ENCODE measurements around the gene CADPS.
"Not testable (repeated sequence)": the region's sequence is repeated elsewhere in the genome, so short reads cannot be mapped to it uniquely, and the experiment has no call there.

CADPS gene

DNA sequence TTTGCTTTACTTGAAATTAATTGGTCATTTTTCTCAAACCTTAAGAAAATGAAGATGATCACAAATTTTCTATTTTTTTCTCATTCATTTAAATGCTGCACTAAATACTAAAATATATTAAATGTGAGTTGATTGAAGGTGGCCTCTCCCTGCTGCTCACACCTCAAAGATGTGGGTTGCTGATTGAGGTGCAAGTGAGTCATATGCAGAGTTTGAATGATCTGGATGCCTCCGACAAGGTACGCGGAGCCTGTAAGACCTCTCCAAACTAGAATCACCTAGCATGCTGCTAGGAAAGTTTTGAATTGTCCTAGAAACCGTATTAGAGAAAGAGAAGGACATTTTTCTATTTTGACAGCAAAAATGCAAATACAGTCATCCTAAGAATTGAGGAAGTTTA, 290.6 kb downstream of the CADPS start:
- no peak for DNase-seq

DNA sequence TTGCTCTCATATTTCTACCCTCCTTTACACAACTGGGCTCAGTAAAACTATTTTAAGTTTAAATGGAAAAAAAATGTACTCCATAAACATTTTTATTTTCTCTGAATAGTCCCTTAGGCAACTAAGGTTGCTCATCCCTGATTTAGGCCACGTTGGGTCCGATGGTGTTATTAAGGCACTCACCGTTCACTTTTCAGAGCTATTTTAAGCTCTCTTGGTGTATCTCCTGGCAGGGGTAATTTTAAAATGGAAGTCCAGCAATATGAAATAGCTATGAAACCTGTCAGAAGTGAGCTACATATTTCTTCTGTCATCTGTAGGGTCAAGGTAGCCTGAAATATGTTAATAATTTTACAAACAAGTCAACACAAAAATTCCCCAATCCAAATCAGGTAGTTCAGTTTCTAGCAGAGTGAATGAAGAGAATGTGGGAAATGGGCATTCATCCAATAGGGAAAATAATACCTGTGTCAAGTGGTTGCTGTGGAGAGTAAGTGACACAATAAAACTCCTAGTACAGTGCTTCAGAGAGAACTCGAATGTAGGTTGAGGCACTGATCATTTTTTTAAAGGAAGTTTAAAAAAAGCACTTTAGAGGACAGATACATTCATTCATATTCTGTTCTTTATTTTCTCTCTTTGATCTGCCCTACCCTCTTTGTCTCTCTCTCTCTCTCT, 292.6 kb downstream of the CADPS start:
- no peak for DNase-seq

DNA sequence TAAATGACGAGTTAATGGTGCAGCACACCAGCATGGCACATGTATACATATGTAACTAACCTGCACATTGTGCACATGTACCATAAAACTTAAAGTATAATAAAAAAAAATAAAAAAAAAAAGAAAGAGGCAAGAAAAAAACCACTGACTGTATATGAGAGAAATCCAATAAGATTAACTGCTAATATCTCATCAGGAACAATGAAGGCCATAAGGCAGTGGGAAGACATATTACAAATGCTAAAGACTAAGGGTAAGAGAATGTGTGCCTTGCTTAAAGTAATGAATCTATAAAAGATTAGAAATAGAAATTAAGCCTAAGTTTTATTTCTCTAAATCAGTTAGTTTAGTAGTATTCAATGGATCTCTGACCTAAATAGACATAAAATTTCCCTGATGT, 294.7 kb downstream of the CADPS start:
- DNase-seq = not testable (repeated sequence)

DNA sequence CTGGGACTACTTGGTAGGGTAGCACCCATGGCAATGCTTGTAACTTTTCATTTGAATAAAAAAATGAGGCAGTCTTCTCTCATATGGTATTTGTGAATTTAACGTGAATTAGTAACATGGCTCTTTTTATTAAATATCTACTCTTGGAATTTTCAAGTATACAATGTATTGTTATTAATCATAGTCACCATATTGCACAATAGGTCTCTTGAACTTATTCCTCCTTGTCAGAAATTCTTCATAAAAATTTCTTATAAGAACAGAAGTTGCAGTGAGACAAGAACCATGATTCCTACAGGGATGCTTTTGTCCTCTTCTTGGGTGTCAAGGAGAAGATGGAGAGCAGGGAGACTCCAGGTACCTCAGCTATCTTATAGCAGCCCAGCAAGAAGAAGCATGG, 298.1 kb downstream of the CADPS start:
- DNase-seq = no peak

DNA sequence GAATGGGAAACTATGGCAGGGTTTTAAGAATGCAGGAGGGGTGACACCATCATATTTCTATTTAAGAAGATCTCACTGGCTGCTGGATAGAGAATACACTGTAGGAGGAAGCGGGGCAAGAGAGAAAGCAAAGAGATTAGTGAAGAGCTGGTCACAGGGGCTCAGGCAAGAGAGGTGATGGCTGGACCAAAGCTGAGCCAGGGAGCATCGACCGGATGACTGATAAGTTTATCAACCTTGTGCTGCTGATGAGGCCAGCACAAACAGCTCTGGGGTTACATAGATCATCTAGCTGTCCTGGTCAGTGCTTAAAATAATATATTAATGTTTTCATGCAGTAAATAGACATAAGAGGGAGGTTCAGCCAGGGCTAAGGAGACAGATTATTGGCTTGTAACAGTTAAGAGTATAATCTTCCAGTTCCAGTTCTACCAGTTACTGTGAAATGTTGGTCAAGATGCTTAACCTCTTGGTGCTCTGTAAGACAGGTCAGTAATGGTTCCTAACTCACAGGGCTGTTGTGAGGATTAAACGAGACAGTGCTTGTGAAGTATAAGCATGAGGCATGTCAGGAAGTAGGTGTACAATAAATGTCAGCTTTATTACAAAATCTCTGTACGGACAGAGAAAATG, 300.8 kb downstream of the CADPS start:
- DNase-seq = no peak

DNA sequence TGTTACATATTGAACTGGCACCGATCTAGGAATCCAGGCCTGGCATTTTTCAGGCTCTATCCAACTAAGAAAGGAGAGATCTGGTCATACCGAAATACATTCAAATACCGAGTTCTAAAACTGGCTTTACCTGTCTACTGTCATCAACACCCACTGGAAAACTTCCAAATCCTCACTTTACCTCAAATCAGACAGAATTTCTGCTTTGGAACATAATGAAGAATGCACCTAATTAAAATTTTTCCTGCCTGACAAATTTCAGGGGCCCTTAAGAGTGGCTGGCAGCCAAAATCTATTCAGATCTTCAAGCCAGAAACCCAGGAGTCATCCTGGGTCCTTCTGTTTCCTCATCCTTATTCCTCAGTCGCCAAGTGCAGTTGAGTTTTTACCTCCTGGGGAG, 303.3 kb downstream of the CADPS start:
- no peak for DNase-seq

DNA sequence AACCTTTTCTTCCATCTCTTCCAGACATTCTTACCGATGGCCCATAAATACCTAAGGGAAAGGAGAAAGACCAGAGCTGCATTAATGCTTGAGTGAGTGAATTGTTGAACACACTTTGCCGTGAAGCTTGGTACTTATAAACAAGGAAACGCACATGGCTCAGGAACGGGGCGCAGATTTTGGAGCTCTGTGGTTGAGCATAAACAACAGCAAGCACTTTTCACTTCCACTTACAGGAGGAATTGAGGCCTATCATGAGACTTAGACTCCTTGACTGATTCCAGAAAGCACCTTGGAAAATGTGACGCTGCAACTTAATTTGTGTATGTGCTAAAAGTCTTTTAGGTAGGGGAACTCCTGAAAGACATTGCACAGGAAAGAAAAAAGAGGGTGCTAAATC, 304.3 kb downstream of the CADPS start:
- DNase-seq = no peak

DNA sequence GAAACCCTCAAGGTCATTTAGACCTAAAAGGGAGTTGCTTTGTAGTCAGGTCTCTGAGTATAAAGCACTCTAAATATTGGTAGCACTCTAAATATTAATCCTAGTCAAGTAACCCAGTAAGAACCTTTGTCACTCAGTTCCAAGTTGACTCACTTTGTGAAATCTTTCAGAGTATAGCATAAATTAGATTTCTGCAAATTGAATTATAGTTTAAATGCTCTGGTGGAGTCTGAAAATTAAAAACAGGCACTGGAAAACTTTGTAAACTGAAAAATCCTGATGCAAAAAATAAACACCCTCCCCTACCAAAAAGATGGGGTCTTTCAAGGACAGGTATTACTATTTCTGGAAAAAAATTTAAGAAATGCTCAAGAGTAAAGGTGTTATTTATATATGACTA, 305.6 kb downstream of the CADPS start:
- DNase-seq = no peak

DNA sequence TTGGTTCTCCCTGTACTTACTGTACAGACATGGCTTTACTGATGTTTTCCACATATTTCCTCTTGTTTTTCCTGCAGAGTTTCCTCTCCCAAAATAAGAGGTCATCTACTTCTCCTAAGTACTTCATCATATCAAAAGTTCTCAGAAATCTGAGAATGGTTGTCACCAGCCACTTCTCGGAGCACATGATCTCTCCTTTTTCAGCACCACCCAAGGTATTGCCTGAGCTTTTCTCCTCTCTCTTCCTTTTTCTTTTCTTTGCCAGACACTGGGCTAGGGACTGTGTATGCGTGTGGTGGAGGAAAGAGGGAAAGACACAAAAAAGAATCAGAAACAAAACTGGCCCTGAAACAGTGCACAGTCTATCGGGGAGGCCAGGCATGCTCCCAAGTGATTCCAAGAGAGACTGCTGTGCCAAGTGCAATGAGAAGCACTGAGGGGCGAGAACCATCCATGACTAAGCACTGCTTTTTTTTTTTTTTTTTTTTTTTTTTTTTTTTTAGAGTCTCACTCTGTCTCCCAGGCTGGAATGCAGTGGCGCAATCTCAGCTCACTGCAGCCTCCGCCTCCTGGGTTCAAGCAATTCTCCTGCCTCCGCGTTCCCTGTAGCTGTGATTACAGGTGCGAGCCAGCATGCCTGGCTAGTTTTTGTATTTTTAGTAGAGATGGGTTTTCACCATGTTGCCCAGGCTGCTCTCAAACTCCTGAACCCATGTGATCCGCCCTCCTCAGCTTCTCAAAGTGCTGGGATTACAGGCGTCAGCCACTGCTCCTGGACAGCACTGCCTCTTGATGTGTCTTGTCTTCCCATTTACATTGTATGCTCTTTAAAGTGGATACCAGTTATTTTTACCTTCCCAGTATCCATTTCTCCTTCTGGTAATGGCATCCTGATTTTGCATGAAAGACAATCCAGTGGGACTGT, 307.9 kb downstream of the CADPS start:
- DNase-seq = no peak

DNA sequence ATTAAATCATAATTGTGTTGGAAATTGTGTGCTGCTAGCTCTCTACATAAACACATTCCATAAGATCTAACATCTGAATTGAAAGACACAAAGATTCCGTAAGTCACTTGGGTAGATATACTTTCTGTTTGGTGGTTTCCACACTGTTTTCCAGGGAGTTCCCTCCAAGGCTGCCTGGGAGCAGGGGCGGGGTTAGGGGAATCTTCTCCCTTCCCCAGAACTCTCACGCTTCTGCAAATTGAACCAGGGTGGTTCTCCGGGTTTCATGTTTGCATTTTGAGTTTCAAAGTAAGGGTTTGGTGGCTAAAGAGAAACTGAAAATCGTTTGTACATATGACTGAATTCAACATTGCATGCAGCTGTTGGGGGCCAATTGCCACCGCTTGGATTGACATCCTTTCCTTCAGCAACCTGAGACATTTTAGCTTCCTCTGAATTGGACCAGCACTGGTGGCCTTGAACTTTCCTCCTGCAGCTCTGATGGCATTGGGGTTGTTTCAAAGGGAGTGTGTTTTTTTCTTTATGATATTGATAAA, 309.1 kb downstream of the CADPS start:
- no peak for DNase-seq

DNA sequence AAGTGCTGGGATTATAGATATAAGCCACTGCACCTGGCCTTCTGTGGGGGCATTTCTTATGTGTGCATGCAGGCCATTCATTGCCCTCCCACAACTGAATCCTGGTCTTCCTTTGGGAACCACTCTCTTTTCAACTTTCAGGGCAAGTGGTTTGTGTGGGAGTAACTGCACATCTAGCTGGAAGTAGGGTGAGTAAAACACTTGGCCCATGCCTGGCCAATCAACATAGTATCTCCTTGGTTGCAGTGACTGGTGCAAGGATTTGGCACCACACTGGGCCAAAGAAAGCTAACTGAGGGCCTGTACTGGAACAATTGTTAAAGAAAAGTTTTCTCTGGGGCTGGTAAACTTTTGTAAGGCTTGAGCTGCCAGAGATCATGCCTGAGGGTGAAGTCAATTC, 312.6 kb downstream of the CADPS start:
- DNase-seq = no peak

DNA sequence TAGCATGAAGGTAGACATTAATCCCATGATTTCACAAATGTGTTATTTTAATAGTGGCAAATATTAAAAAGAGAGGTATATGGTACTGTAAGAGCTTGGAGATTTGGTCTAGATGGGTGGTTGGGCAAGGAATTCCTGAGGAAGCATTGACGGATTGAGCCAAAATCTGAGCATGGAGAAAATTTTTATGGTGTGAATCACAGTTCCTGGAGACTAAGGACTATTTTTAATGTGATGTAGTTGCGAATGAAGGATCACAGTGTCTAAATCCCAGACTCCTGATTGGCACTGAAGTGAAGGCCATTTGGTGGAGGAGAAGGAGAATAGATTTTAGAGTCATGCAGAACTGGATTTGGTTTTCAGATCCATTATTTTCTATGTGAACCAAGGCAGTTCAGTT, 313.2 kb downstream of the CADPS start:
- no peak for DNase-seq

DNA sequence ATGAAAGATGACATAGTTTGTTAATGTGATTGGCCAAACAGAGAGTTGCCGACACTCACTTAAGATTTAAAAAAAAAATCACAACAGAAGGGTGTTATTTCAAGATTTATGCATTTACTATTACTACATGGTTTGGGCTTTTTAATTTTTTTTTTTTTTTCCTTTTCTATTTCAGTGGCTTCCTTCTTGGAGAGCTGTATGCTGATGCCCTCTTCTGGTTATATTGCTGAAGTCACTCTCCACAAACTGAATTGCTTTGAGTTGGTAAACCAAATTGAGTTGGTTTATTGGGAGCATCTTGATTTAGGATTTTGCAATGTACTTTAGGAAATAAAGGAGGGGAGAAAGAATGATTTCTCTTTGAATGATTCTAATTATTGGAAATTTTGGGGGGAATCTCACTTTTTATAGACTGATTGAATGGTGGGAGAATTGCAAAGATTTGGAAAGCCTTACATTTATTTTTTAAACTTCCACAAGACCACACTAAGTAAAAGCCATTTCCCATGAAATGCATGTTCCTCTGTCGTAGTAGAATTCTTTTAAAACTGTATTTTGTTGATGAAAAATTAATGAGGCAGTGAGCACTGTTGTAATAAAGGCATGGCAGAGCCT, 315.3 kb downstream of the CADPS start:
- no peak for DNase-seq

DNA sequence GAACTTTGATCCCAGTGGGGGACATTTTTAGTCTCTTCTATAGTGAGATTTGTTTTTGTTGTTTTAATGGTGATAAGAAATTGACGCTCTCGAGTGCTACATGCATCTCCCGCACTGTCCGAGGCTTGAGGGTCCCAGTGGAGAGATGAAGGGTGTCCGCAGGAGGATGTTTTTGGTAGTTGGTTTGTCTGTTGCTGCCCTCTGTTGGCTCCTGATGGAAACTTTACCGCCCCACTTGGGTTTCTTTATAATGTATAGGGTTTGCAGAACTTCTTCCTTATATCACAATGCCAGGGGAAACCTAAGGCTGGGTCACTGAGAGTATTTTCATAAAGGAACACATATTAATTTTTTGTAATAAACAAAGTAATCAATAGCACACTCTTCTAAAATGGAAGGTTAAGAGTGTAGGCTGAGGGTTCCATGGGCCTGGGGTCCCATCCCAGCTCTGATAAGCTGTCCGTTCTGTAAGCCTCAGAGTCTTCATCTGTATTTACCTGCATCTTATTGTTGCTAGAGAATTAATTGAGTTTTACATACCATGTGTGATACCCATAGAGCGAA, 316.6 kb downstream of the CADPS start:
- DNase-seq = no peak

DNA sequence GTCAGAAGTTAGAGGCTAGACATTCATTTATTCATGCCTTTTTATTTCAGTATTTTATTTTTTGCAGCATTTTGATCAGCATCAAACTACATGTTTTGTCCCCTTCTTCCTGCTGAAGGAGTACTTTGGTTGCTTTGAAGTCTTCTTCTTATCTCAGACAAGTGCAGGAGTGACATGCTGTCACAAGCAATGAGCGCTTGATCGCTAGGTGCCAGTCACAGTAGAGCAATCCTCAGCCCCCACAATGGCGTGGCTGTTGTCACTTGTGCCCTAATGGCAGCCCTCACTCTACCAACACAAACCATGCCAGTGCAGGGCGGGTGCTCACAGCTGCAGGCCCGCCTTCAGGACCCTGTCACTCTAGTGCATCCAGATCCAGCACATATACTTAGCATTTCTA, 317.2 kb downstream of the CADPS start:
- no peak for DNase-seq

DNA sequence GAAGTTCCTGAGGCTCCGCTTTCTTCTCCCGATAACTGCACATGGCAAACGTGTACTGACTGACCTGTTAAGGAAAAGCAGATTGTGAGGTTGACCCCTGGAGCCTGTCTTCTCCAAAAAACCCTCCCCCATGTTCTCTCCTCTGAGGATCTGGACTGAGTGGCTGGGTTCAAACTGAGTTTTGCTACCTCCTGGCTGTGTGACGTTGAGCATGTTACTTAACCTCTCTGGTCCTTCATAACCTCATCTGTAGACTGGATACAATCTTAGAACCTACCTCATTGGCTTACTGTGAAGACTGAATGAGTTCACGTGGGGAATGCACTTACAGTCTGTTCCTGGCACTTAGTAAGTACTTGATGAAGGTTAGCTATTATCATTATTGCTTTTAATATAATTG, 317.8 kb downstream of the CADPS start:
- DNase-seq = no peak

DNA sequence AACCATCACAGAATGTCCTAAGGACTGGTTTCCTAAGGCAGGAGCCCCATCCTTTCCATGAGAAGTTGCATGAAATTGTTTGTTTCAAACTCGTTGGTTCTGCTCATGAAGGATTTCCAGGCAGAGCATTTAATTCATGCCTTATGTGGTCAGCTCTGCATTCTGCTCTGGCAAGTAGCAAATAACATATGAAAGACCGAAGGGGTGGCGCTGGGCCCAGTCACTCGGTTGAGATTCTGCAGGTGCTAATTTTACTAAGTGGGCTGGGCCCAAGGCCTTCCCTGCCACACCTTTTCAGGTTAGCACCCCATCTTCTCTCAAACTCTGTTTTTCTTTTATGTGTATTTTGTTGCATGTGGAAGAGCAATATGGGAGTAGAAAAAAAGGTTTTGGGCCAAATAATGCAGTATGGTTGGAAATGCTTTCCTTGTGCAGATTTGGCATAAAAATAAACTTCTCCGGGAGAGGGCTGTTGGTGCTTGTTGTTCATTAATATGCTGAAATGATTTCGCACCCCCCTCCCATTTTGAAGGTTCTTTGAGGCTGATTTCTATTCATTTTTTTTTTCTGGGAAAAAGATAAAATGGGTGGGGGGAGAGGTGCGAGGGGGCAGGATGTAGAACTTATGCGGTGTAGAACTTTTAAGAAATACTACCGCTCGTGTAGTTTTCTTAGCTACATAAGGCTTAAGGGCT, 318.9 kb downstream of the CADPS start:
- no peak for DNase-seq

DNA sequence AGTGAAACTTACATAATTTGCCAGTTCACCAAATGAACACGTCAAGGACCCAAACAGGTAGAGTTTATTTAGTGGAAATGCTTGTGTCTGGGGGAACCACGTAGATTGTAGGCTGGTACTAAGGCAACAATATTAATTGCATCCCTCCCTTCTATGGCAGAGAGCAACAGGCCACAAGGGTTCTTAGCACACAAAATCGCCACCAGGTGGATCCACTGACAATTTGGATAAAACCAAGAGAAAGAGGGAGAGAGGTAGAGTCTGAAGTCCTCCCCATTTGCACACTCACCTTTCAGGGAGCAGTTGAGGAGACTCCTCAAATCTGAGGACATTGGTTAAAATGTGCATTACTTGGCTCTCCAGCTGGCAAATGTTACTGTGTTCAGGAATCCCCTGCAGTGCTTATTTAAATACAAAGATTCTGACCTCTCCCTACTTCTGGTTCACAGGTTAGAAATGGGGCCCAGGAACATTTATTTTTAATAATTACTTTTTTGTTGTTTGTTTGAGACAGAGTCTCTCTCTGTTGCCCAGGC, 320.9 kb downstream of the CADPS start:
- no peak for DNase-seq

DNA sequence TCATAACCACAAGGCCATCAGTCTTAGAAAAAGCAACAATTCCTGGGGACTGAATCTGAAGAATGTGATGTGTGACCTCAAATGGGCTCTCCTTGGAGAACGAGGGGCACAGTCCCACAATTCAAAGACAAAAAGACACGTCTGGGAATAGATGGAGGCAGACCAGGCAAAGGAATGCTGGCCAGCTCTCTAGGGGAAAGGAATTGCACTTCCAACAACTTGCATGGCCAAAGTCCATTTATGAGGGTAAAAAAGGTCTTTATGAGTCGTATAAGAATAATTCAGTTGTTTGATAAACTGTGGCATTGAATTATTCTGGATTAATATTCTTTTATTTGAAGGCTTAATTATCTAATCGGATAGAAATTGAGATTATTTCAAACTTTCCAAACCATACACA, 321.4 kb downstream of the CADPS start:
- DNase-seq = no peak

DNA sequence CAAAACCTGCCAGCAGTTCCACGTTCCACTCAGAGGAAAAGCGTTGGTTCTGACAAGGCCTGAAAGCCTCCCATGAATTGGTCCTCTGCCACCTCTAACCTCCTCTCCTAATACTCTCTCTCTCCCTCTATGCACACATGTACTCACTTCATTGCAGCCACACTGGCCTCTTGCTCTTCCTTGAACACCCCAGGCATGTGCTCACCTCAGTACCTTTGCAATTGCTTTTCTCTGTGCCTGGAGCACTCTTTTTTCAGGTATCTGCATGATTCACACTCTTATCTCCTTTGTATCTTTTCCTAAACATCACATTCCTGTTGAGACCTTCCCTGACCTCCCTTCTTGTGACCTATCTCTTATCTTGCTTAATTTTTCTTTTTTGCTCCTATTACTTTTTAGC, 323.7 kb downstream of the CADPS start:
- no peak for DNase-seq

DNA sequence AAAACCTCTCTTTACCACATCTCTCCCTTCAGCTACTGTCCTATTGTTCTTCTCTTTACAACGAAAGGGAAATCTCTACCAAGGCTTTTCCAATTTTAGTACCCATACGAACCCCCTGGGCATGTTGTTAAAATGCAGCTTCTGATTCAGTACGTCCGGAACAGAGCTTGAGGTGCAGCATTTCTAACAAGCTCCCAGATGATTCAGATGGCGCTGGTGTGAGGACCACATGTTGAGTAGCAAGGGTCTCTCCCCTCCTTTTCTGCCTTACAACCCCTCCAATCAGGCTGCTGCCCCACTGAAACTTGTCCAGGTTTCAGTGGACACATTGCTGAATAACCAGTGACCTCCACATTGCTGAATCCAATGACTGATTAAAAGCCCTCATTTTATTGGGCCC, 324.8 kb downstream of the CADPS start:
- DNase-seq = no peak
